Vagina (tissue), 2 donors: ENCODE results near the gene NFIX.

Experiments
- CTCF ChIP-seq, 3 experiments: fragments of 450-650 bp in 2 of 3; fragments of 200-600 bp in 1 of 3; sonication (generic) in 1 of 3; IDR thresholded peaks; one replicate each; pipeline ENCODE4 v1.5.1; 2017 to 2019; ENCODE audit warnings: antibody characterized with exemption in 3 of 3, mild to moderate bottlenecking in 2 of 3, moderate library complexity in 2 of 3
- POLR2A ChIP-seq, 2 donors: fragments of 450-650 bp; IDR thresholded peaks; one replicate each; pipeline ENCODE4 v1.6.1; 2017; ENCODE audit warnings: antibody characterized with exemption in 2 of 2, mild to moderate bottlenecking in 2 of 2, moderate library complexity in 2 of 2
- POLR2AphosphoS5 ChIP-seq, 2 donors: sonication (generic); formaldehyde crosslinking; IDR thresholded peaks; one replicate each; pipeline ENCODE4 v1.9.0; 2017; ENCODE audit warnings: antibody characterized with exemption in 2 of 2, mild to moderate bottlenecking in 2 of 2, low read depth in 1 of 2; ENCODE audit not compliant: insufficient read depth in 1 of 2

- no peak for TF ChIP-seq CTCF (IDR thresholded peaks at IDR 0.05)
- TF ChIP-seq POLR2AphosphoS5 (IDR thresholded peaks at IDR 0.05; ENCODE audit: insufficient read depth in 1 of 2, low read depth in 1 of 2) = no peak
- no peak for TF ChIP-seq POLR2A (IDR thresholded peaks at IDR 0.05)
These were observed 65.1 kb downstream of the NFIX start for GRCh38 chr19:13060233-13060963.
